GM19455 (cell line): ENCODE measurements around the gene KITLG.
"Not testable (repeated sequence)": the region's sequence is repeated elsewhere in the genome, so short reads cannot be mapped to it uniquely, and the experiment has no call there.

Experiments
- ATAC-seq: cut with Tn5 transposase; IDR thresholded peaks from one replicate; pipeline ENCODE4 v1.9.1; 2021; ENCODE audit not compliant: unreplicated experiment

The KITLG gene, protein sequence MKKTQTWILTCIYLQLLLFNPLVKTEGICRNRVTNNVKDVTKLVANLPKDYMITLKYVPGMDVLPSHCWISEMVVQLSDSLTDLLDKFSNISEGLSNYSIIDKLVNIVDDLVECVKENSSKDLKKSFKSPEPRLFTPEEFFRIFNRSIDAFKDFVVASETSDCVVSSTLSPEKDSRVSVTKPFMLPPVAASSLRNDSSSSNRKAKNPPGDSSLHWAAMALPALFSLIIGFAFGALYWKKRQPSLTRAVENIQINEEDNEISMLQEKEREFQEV

GRCh38 chr12:88580051-88580871 lies at the start of gene KITLG:
Gene KITLG, minus strand, starts transcription at chr12:88580471. Its CDS starts 193 bp downstream, at chr12:88580278.
- ATAC-seq: no peak

DNA sequence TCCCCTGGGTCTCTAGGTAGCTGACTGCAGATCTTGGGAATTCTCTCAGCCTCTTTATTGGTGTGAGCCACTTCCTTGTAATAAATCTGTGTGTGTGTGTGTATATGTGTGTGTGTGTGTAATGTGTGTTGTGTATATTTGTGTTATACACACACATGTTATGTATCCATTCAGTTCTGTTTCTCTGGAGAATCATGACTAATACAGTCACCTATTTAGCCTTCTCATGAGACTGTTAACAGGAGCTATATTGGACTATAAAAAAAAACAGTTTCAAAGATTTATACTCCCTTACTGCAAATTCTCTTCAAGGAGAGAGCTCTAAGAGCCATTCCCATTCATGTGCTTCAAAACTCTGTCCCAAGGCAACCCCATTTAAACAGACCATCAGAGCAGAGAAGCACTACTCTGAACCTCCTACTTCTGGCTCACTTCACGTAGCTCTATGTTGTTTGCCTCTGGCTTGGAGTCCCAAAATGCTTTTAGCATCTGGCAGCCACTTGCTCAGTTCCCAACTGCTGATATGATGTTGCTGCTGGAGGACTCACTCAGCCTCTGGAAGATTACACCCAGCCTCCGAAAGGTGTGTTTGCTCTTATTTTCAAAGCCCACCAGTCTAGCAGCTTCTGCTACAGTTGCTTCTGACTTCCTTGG lies 48.7 kb upstream of the KITLG start:
- ATAC-seq: no peak

DNA sequence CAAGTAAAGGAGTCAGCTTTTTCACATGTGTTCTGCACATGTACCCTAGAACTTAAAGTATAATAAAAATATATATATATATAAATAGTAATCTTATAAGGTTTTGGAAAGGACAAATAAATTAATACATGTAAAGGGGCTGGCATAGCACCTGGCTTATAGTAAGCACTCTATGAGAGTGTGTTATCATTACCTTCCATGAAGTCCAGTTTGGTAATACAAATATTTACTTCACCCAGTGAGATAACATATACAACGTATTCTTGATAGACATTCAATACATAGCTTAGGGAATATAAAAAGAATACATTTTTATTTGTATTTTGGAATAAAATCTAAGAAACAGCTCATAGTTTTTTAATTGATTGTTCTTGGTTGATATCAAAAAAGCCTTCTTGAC lies 47.8 kb upstream of the KITLG start:
- not testable (repeated sequence) for ATAC-seq

- ATAC-seq: no peak
Measured at GRCh38 chr12:88627501-88627900, 47.2 kb upstream of the KITLG start.

- ATAC-seq: no peak
Measured at GRCh38 chr12:88625356-88625755, 45.1 kb upstream of the KITLG start.

GRCh38 chr12:88624911-88625310 lies 44.6 kb upstream of the KITLG start:
- no peak for ATAC-seq

- ATAC-seq: no peak
Measured at GRCh38 chr12:88623777-88624548, 43.7 kb upstream of the KITLG start.

- no peak for ATAC-seq
Measured at GRCh38 chr12:88617352-88617751, 37.1 kb upstream of the KITLG start.

DNA sequence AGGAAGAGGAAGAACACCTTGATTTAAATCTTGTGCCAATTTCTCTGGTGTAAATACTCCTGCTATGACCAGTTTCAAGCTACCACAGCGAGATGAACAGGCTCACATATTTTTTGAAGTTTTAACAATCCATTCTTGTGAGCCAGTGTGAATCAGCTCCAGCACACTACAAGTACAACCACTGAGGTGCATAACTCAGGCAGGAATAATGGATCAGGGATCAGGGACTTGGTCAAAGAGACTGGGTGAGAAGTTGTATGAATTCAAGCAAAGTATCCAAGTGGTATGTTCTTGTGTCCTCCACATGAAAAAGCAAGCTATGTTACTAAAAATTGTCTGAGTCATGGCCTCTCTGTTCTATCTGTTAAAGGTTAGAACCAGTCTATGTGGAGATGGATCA lies 35.2 kb upstream of the KITLG start:
- ATAC-seq: no peak

GRCh38 chr12:88604646-88605045 lies 24.4 kb upstream of the KITLG start:
- no peak for ATAC-seq

DNA sequence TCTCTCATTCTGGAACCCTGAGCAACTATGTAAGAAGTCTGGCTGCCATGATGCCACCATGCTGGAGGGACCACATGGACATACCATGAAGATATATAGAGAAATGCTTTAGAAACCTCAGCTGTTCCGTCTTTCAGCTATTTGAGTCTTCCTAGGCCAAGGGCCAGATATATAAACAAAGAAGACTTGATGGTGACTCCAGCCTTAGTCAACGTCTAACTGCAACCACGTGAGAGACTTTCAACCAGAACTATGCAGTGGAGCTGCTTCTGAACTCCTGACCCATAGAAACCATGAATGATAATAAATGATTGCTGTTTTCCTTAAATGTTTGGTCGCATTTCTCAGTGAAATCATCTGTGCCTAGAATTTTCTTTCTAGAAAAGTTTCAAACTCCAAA lies 20.0 kb upstream of the KITLG start:
- ATAC-seq: no peak

- no peak for ATAC-seq
Measured at GRCh38 chr12:88597365-88597764, 17.1 kb upstream of the KITLG start.

DNA sequence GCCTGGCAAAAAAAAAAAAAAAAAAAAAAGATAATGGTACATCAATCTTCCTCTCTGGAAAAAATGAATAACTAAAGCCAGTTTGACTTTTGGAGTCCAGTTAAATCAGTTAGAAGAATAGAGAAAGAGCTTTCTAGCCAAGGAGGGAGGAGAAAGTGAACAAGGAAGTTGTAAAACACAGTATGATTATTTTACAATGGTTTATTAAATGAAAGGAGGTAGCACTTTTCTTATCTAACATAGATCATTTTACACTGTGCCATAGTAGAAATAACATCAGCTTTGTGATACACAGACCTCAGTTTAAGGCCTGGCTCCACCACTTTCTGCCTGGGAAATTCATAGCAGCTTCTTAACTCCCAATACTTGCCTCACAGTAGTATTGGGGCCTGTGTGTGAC lies 15.4 kb upstream of the KITLG start:
- no peak for ATAC-seq

DNA sequence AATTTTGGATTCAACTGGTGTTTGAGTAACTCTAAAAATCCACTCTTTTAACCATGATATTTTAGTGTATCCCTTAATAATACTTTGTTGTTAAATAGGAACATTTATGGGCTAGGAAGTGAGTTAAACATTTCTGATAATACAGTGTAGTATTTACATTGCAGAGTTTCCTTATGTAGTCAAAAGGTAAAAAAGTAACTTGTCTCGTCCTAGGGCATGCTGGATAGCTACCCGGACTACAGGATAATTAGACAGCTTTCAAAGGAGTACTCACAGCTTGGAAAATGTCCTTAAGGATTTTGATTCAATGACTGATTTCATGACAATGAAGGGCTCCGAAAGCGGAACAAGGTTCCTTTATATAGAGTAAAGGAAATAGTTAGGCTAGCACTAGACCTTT lies 14.5 kb upstream of the KITLG start:
- ATAC-seq: no peak

GRCh38 chr12:88591343-88591742 lies 11.1 kb upstream of the KITLG start:
- ATAC-seq: no peak

- no peak for ATAC-seq
Measured at GRCh38 chr12:88590851-88591250, 10.6 kb upstream of the KITLG start.

GRCh38 chr12:88585077-88585476 lies 4.8 kb upstream of the KITLG start:
- no peak for ATAC-seq

DNA sequence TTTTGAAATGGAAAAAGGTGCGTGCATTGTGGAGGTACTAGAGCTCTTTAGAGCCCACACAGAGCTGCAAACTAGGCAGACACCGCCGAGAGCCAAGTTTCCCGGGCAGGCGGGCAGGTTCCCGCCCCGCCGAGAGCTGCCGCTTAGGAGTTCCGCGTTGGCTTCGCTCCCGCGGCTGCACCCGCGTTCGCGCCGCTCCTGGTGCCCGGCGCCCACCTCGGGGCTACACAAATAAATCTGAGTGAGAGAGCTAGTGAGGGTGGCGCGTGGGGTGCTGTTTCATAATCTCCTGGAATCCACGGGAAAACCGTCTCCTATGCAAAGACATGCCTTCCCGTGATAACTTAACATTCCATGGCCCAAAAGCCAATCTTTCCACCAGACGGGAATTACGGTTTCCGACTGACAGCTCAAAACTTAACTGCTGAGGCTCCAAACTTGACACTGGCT lies 645 bp downstream of the KITLG start:
- no peak for ATAC-seq

DNA sequence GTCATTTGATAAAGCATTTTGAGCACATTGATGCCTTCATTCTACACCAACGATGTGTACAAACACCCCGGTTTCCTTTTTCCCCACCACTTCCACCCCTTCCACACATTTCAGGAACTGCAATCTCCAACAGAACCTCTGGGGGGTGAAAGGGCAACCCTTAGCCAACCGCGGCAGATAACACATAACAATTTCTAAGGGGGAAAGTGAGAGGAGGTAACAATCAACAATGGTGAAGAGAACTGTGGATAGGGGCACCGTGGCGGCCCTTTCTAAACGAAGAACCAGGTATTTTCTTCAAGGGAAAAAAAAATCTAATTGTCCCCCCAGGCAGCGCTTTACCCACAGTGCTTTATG lies 1.1 kb downstream of the KITLG start:
- no peak for ATAC-seq

DNA sequence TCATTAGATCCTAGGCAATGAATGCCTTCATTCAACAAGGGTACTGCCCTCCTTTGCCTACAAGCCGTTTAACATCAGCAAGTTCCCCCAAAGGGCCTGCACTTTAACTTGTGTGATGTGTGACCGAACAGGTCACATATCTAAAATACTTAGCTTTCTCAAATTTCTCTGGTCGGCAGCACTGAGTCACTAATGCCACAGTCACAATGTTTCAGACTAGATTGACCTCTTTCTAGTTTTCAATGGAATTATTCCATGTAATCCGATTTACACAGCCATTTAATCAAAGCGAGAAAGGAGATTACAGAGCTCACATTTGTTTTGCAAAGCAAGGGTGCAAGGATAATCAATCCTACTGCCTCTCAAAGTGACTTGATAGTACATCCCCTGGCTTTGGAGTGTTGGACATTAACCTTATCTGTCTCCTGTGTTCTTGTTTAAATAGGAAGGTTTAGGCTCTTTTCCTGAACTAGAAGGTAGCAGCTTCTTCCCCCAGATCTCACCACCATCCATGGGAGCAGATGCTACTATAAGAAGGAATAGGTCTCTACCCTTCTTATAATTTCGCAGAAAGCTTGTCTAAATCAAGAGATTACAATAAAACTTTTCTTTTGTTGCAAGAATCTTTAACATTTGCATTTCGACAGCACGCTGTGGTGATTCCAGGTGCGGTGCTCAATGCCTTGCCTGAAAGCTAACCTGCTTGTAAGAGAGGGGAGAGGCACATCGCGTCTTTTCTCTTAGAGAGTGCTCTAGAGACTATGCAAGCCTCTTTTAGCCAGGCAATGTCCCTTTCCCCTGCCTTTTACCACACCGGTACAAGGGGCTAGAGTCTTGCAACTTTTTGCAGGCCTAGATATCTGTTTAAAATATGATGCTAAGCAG lies 1.8 kb downstream of the KITLG start:
- no peak for ATAC-seq
